GM12878 (cell line): ENCODE results near the gene PSMB4. TPM values are rescaled to one million over a fixed set of nuclear protein-coding genes. Genes with fewer than 3 reads are reported as not detected.

Source experiments
- ATAC-seq: fragments of 200-7000 bp; cut with Tn5 transposase; 3 replicates; pipeline ENCODE4 v1.9.1; 2020; ENCODE audit warnings: mild to moderate bottlenecking, moderate library complexity
- BruUV-seq: library from RNA; stranded (reverse); fragments of 400-500 nt; replicated peaks from 2 replicates; lab custom pipeline; 2021; lab: Mats Ljungman, UMichigan
- CTCF ChIA-PET: fragments of 300-600 bp; sonication (Branson Sonifier 250); formaldehyde crosslinking; extraction: SDS; loops from one replicate; lab custom pipeline; 2021; ENCODE audit warnings: inconsistent platforms; lab: Yijun Ruan, JAX
- POLR2A ChIA-PET: fragments of 350-600 bp; formaldehyde crosslinking; extraction: SDS; loops from one replicate; lab custom pipeline; 2021; ENCODE audit warnings: inconsistent platforms; lab: Charles Lee
- RAD21 ChIA-PET: fragments of 300-600 bp; sonication (Branson Sonifier 250); formaldehyde crosslinking; loops from one replicate; lab custom pipeline; 2023; ENCODE audit warnings: antibody characterized with exemption; ENCODE audit not compliant: unreplicated experiment; lab: Charles Lee
- SMC1A ChIA-PET: fragments of 300-600 bp; sonication (Branson Sonifier 250); formaldehyde crosslinking; loops from one replicate; lab custom pipeline; 2023; ENCODE audit not compliant: unreplicated experiment, uncharacterized antibody; lab: Charles Lee
- DNase-seq: peaks from one replicate; pipeline ENCODE4 v3.0.0-alpha.2; 2011; ENCODE audit warnings: low read depth, low spot score
- FAIRE-seq: peaks from 3 replicates; lab custom pipeline; 2011; peaks lifted over from hg19 to GRCh38; lab: Jason Lieb, UNC
- H2AFZ ChIP-seq: 2 replicates; pipeline ENCODE4 v1.6.0; 2011; ENCODE audit warnings: low read depth, low read length, control low read depth; ENCODE audit not compliant: control insufficient read depth
- H3K27ac ChIP-seq: 2 replicates; pipeline ENCODE4 v1.5.1; 2011; ENCODE audit warnings: control low read depth; ENCODE audit not compliant: control insufficient read depth, insufficient read depth
- H3K27me3 ChIP-seq, 2 experiments: replicated peaks in 1 of 2; 2 replicates each; pipeline versions ENCODE4 v1.6.0 to v1.6.1; 2011; ENCODE audit warnings: low read length in 1 of 2; ENCODE audit not compliant: control insufficient read depth in 2 of 2, insufficient read depth in 2 of 2
- H3K36me3 ChIP-seq, 2 experiments: 2 replicates each; pipeline ENCODE4 v1.5.1; 2011; ENCODE audit warnings: low read length in 1 of 2; ENCODE audit not compliant: control insufficient read depth in 2 of 2, insufficient read depth in 2 of 2
- H3K4me1 ChIP-seq: 2 replicates; pipeline ENCODE4 v1.6.1; 2011; ENCODE audit warnings: mild to moderate bottlenecking, low read length, moderate library complexity, mixed read lengths; ENCODE audit not compliant: control insufficient read depth, insufficient read depth
- H3K4me2 ChIP-seq: 2 replicates; pipeline ENCODE4 v1.6.0; 2011; ENCODE audit warnings: control low read depth; ENCODE audit not compliant: control insufficient read depth, insufficient read depth
- H3K4me3 ChIP-seq: fragments of 200-600 bp; sonication (generic); 2 replicates; pipeline ENCODE4 v1.5.1; 2016
- H3K79me2 ChIP-seq: 2 replicates; pipeline ENCODE4 v1.6.0; 2011; ENCODE audit warnings: low read length; ENCODE audit not compliant: control insufficient read depth, insufficient read depth
- H3K9ac ChIP-seq: 2 replicates; pipeline ENCODE4 v1.8.0; 2011; ENCODE audit warnings: low read length, control low read depth, mixed read lengths; ENCODE audit not compliant: control insufficient read depth, insufficient read depth
- H3K9me3 ChIP-seq: replicated peaks from 3 replicates; pipeline ENCODE4 v1.5.1; 2011; ENCODE audit warnings: mild to moderate bottlenecking, low read length; ENCODE audit not compliant: control insufficient read depth, insufficient read depth
- H4K20me1 ChIP-seq: 2 replicates; pipeline ENCODE4 v1.6.0; 2011; ENCODE audit not compliant: control insufficient read depth, insufficient read depth
- MEF2A ChIP-seq: IDR thresholded peaks from 2 replicates; pipeline ENCODE4 v1.6.1; 2011; ENCODE audit warnings: low read depth, mild to moderate bottlenecking, low read length, moderate library complexity; ENCODE audit not compliant: insufficient read depth
- NFIC ChIP-seq: IDR thresholded peaks from 2 replicates; pipeline ENCODE4 v1.6.1; 2012; ENCODE audit warnings: low read depth, mild to moderate bottlenecking, inconsistent platforms, low read length, moderate library complexity
- NFYA ChIP-seq: IDR thresholded peaks from 2 replicates; pipeline ENCODE4 v1.6.1; 2011; ENCODE audit warnings: low read depth, mild to moderate bottlenecking, low read length, improper control_type of control experiment, borderline replicate concordance
- WGBS: methylation state at CpG from one replicate; pipeline ENCODE4 v1.1.6; 2016; ENCODE audit warnings: low lambda C conversion rate; ENCODE audit not compliant: insufficient replicate concordance, insufficient coverage; ENCODE audit errors: missing lambda C conversion rate; 5-methylcytosine and 5-hydroxymethylcytosine counted together
- in situ Hi-C: fragments of 300-500 bp; cut with MboI; formaldehyde crosslinking; loops from 9 replicates; pipeline ENCODE4 v1.14.3; 2018; ENCODE audit warnings: mixed read lengths
- intact Hi-C: fragments of 100-400 bp; cut with micrococcal nuclease; formaldehyde crosslinking; loops from one replicate; pipeline ENCODE4 v1.14.2; 2022; ENCODE audit not compliant: unreplicated experiment
- polyA plus RNA-seq, 11 experiments: library from polyadenylated mRNA; depleted of rRNA in 4 of 11; unstranded in 6 of 11; stranded (reverse) in 5 of 11; fragments of >200 nt; fragmentation: Nextera tagmentation in 4 of 11; fragmentation: Illumina TruSeq in 1 of 11; extraction: Ambion mirVana in 4 of 11; extraction: Trizol in 1 of 11; gene quantifications; 1 replicate in 1 of 11; 2 replicates in 10 of 11; pipeline versions ENCODE4 v1.2.1 to v1.2.3, GENCODE V29; 2011 to 2016; ENCODE audit warnings: inconsistent platforms in 2 of 11, missing spikeins in 2 of 11, low read depth in 1 of 11
- total RNA-seq, 4 experiments: library from RNA; depleted of rRNA in 3 of 4; stranded (reverse); fragments of >200 nt in 3 of 4; fragmentation: Illumina TruSeq in 1 of 4; extraction: Trizol in 1 of 4; gene quantifications; 2 replicates each; pipeline versions ENCODE4 v1.2.1 to v1.2.3, GENCODE V29; 2013 to 2021
- TF ChIP-seq, protein P1 (sequence below): IDR thresholded peaks from 2 replicates; pipeline ENCODE4 v1.6.1; 2012; ENCODE audit warnings: improper control_type of control experiment, low read depth, low read length; ENCODE audit not compliant: insufficient replicate concordance

The PSMB4 gene
- total and polyA plus RNA-seq, 10 of the 15 experiments (the other 5 are each of a cell fraction or from before 2014, with no cell fraction given) = 278 to 610 (median 421) TPM

DNA sequence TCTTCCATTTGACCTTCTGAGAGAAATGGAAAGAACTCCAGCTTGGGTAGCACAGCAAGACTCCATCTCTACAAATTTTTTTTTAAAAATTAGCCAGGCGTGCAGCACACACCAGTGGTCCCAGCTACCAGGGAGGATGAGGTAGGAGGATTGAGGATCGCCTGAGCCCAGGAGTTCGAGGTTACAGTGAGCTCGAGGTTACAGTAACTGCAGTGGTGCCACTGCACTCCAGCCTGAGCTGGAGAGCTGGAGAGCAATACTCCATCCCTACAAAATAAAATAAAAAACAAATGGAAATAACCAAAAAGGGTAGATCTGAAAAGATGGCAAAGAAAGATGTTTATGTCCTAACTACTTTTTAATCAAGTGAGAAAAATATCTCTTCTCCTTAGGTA, 45.4 kb downstream of the PSMB4 start:
- FAIRE-seq (no peak), ATAC-seq (peak; percentile 45), DNase-seq (no peak)
- no TSS peak for BruUV-seq
- ChIA-PET SMC1A (interaction anchor here (0.6 to 2.5 kb wide), 22 partner anchors 9 to 437 kb away, joined by 3 to 30 read pairs (median 4); partner anchors contain the start of genes C2CD4D, CGN, PI4KB and POGZ), POLR2A (interaction anchor here (0.5 to 0.8 kb wide), 4 partner anchors 14 to 340 kb away, joined by 3 to 4 read pairs (median 4); no protein-coding TSS in a partner anchor), RAD21 (interaction anchor here (0.6 to 2.5 kb wide), 16 partner anchors 10 to 462 kb away, joined by 3 to 20 read pairs (median 5); partner anchors contain the start of genes MRPL9 and POGZ), CTCF (interaction anchor here (0.6 to 2.5 kb wide), 32 partner anchors 10 to 400 kb away, joined by 3 to 33 read pairs (median 4); partner anchors contain the start of genes C2CD4D, POGZ and PSMB4)
- Histone ChIP-seq H4K20me1 (no peaks in the 10 kb centered on the region), H3K9me3 (no peaks in the 10 kb centered on the region), H3K27ac (peak overlapping the region; percentile 40), H2AFZ (no peak overlapping the region), H3K4me3 (0 out of 2 replicates have a peak overlapping the region, but pooled peaks have one; percentile 5), H3K27me3 (no peaks in the 10 kb centered on the region), H3K79me2 (peaks cover 91% of the 10 kb centered on the region), H3K36me3 (peaks cover 2 to 12% of the 10 kb centered on the region in 2 experiments; a peak in 3 of 4 replicates), H3K4me2 (peak overlapping the region; percentile 39), H3K4me1 (peaks cover 11% of the 10 kb centered on the region), H3K9ac (no peak overlapping the region)
- WGBS = 14% methylated on average over 4 of the region's 4 CpGs
- in situ Hi-C loops (loop anchor here (5.0 to 10.0 kb wide), 2 partner anchors 68 to 390 kb away; partner anchors contain the start of genes C2CD4D, CGN and RORC), intact Hi-C loops (loop anchor here (1.0 to 5.0 kb wide), 4 partner anchors 68 to 392 kb away; partner anchors contain the start of gene CGN)
- TF ChIP-seq MEF2A = no peak
- TF ChIP-seq NFIC = 0 out of 2 replicates have a peak, but pooled peaks have one; percentile 6

DNA sequence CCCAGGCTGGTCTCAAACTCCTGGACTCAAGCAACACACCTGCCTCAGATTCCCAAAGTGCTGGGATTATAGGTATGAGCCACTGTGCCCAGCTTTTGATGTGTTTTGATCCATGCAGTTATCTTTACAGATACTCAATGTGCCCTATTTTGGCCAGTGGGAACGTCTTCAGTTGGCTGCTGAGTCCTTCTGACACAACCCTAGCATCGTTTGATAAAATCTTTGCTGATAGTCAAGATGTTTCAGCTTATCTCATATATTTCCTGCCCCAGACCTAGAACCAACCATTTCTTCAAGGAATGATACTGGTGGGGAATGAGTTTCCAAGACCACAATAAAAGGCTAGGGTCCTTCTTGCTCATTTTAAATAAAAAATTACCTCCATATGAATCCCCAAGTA, 48.3 kb downstream of the PSMB4 start:
- peaks cover 0 to 9% of the 10 kb centered on the region in 2 experiments; a peak in 2 of 4 replicates for H3K36me3 ChIP-seq
- no peak overlapping the region for H2AFZ ChIP-seq
- ChIA-PET RAD21 (no interaction called here), CTCF (interaction anchor here (0.6 to 1.9 kb wide), 5 partner anchors 9 to 392 kb away, joined by 3 to 5 read pairs (median 3); no protein-coding TSS in a partner anchor), POLR2A (interaction anchor here (1.3 kb wide), 2 partner anchors 9 to 48 kb away, joined by 3 to 5 read pairs; partner anchors contain the start of gene PSMB4), SMC1A (interaction anchor here (0.6 to 2.0 kb wide), 8 partner anchors 9 to 389 kb away, joined by 3 to 6 read pairs (median 3); no protein-coding TSS in a partner anchor)
- H3K4me3 ChIP-seq = no peak overlapping the region
- no peak for FAIRE-seq
- H3K9ac ChIP-seq = no peak overlapping the region
- H3K27ac ChIP-seq = no peak overlapping the region
- H3K4me1 ChIP-seq = peaks cover 11% of the 10 kb centered on the region
- no peak for ATAC-seq
- intact Hi-C loops (no loop called here), in situ Hi-C loops (loop anchor here (5.0 to 10.0 kb wide), 2 partner anchors 65 to 387 kb away; partner anchors contain the start of genes C2CD4D, CGN and RORC)
- H3K27me3 ChIP-seq = no peaks in the 10 kb centered on the region
- no peaks in the 10 kb centered on the region for H3K9me3 ChIP-seq
- TSS peak; percentile 34 for BruUV-seq
- peaks cover 88% of the 10 kb centered on the region for H3K79me2 ChIP-seq
- no peak overlapping the region for H3K4me2 ChIP-seq
- 37% methylated on average over 2 of the region's 2 CpGs for WGBS
- DNase-seq = no peak
- peaks cover 3% of the 10 kb centered on the region; the same call in 1 of the 2 replicates for H4K20me1 ChIP-seq
- TF ChIP-seq NFYA = no peak
- TF ChIP-seq, protein P1, sequence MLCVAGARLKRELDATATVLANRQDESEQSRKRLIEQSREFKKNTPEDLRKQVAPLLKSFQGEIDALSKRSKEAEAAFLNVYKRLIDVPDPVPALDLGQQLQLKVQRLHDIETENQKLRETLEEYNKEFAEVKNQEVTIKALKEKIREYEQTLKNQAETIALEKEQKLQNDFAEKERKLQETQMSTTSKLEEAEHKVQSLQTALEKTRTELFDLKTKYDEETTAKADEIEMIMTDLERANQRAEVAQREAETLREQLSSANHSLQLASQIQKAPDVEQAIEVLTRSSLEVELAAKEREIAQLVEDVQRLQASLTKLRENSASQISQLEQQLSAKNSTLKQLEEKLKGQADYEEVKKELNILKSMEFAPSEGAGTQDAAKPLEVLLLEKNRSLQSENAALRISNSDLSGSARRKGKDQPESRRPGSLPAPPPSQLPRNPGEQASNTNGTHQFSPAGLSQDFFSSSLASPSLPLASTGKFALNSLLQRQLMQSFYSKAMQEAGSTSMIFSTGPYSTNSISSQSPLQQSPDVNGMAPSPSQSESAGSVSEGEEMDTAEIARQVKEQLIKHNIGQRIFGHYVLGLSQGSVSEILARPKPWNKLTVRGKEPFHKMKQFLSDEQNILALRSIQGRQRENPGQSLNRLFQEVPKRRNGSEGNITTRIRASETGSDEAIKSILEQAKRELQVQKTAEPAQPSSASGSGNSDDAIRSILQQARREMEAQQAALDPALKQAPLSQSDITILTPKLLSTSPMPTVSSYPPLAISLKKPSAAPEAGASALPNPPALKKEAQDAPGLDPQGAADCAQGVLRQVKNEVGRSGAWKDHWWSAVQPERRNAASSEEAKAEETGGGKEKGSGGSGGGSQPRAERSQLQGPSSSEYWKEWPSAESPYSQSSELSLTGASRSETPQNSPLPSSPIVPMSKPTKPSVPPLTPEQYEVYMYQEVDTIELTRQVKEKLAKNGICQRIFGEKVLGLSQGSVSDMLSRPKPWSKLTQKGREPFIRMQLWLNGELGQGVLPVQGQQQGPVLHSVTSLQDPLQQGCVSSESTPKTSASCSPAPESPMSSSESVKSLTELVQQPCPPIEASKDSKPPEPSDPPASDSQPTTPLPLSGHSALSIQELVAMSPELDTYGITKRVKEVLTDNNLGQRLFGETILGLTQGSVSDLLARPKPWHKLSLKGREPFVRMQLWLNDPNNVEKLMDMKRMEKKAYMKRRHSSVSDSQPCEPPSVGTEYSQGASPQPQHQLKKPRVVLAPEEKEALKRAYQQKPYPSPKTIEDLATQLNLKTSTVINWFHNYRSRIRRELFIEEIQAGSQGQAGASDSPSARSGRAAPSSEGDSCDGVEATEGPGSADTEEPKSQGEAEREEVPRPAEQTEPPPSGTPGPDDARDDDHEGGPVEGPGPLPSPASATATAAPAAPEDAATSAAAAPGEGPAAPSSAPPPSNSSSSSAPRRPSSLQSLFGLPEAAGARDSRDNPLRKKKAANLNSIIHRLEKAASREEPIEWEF = no peak
